Hepatocyte (in vitro differentiated cells): ENCODE data around the gene MTAP. TPM values are rescaled to one million over a fixed set of nuclear protein-coding genes. Genes with fewer than 3 reads are reported as not detected.

Experiments
- DNase-seq: peaks from one replicate; pipeline ENCODE4 v3.0.0-alpha.2; 2016; ENCODE audit warnings: low spot score
- H2AFZ ChIP-seq: fragments of 200-600 bp; sonication (generic); 2 replicates; pipeline ENCODE4 v1.6.0; 2016; ENCODE audit warnings: antibody characterized with exemption, mild to moderate bottlenecking
- H3K27ac ChIP-seq: fragments of 200-600 bp; sonication (generic); 2 replicates; pipeline ENCODE4 v1.5.1; 2016; ENCODE audit warnings: mild to moderate bottlenecking
- H3K27me3 ChIP-seq: fragments of 200-600 bp; sonication (generic); 2 replicates; pipeline ENCODE4 v1.6.1; 2016
- H3K36me3 ChIP-seq: fragments of 200-600 bp; sonication (generic); replicated peaks from 2 replicates; pipeline ENCODE4 v1.5.1; 2016; ENCODE audit warnings: low read depth; ENCODE audit not compliant: insufficient read depth
- H3K4me1 ChIP-seq: fragments of 200-600 bp; sonication (generic); 2 replicates; pipeline ENCODE4 v1.5.1; 2016; ENCODE audit warnings: mild to moderate bottlenecking, moderate library complexity; ENCODE audit not compliant: insufficient read depth
- H3K4me2 ChIP-seq: fragments of 200-600 bp; sonication (generic); 2 replicates; pipeline ENCODE4 v1.6.0; 2016
- H3K4me3 ChIP-seq: fragments of 200-600 bp; sonication (generic); 2 replicates; pipeline ENCODE4 v1.5.1; 2016; ENCODE audit warnings: mild to moderate bottlenecking
- H3K79me2 ChIP-seq: fragments of 200-600 bp; sonication (generic); 2 replicates; pipeline ENCODE4 v1.6.0; 2017; ENCODE audit warnings: mild to moderate bottlenecking
- H3K9me2 ChIP-seq: fragments of 200-600 bp; sonication (generic); replicated peaks from 2 replicates; pipeline ENCODE4 v1.6.0; 2017; ENCODE audit warnings: mild to moderate bottlenecking; ENCODE audit not compliant: insufficient read depth
- H3K9me3 ChIP-seq: fragments of 200-600 bp; sonication (generic); 2 replicates; pipeline ENCODE4 v1.5.1; 2016; ENCODE audit warnings: low read depth, mild to moderate bottlenecking
- H4K20me1 ChIP-seq: fragments of 200-600 bp; sonication (generic); 2 replicates; pipeline ENCODE4 v1.6.0; 2016; ENCODE audit warnings: mild to moderate bottlenecking; ENCODE audit not compliant: insufficient read depth, poor library complexity, severe bottlenecking
- EZH2 ChIP-seq: fragments of 200-600 bp; sonication (generic); IDR thresholded peaks from 2 replicates; pipeline ENCODE4 v1.6.1; 2016; ENCODE audit warnings: antibody characterized with exemption, mild to moderate bottlenecking, borderline replicate concordance
- EZH2phosphoT487 ChIP-seq: fragments of 200-600 bp; sonication (generic); IDR thresholded peaks from one replicate; pipeline ENCODE4 v1.6.1; 2018; ENCODE audit warnings: antibody characterized with exemption, mild to moderate bottlenecking, low read depth, moderate library complexity; ENCODE audit not compliant: unreplicated experiment, severe bottlenecking
- WGBS: methylation state at CpG from one replicate; pipeline ENCODE4 v1.1.6; 2016; ENCODE audit warnings: low lambda C conversion rate; ENCODE audit errors: missing lambda C conversion rate; 5-methylcytosine and 5-hydroxymethylcytosine counted together
- polyA plus RNA-seq: library from polyadenylated mRNA; unstranded; fragments of >200 nt; fragmentation: Nextera tagmentation; extraction: Ambion mirVana; gene quantifications from 2 replicates; pipeline ENCODE4 v1.2.1, GENCODE V29; 2016
- total RNA-seq: library from RNA; depleted of rRNA; stranded (reverse); fragments of >200 nt; gene quantifications from 2 replicates; pipeline ENCODE4 v1.2.3, GENCODE V29; 2014
- TF ChIP-seq, protein P1 (sequence below): fragments of 200-600 bp; sonication (generic); IDR thresholded peaks from 2 replicates; pipeline ENCODE4 v1.5.1; 2016; ENCODE audit warnings: antibody characterized with exemption, mild to moderate bottlenecking; ENCODE audit not compliant: poor library complexity

The MTAP gene
- total and polyA plus RNA-seq, 2 experiments from 2014 or later = 21.2 to 38.8 TPM

DNA sequence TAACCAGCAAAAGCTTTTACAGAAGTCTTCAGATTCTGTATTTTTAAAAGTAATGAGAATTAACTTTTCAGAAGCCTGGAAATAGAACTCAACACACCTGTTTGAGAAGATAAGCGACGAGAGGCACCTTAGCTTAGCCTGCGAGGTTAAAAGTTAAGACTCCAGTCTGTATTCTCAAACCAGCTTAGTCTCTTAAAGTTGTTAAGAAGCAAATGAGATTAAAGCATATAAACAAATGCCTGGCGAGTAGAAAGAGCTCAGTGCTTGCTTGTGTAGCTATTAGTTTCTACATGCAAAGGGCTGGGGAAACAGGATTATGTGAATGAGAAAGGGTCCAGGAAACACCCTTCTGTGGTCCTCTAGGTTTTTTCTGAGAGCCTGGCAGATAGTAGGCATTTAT is 51.7 kb downstream of the MTAP start:
- no peaks in the 10 kb centered on the region for H3K27me3 ChIP-seq
- H3K9me3 ChIP-seq = no peaks in the 10 kb centered on the region
- H3K27ac ChIP-seq = peak overlapping the region; percentile 90
- H2AFZ ChIP-seq = no peak overlapping the region
- 56% methylated on average over 4 of the region's 4 CpGs for WGBS
- H3K4me3 ChIP-seq = no peak overlapping the region
- TF ChIP-seq, protein P1, sequence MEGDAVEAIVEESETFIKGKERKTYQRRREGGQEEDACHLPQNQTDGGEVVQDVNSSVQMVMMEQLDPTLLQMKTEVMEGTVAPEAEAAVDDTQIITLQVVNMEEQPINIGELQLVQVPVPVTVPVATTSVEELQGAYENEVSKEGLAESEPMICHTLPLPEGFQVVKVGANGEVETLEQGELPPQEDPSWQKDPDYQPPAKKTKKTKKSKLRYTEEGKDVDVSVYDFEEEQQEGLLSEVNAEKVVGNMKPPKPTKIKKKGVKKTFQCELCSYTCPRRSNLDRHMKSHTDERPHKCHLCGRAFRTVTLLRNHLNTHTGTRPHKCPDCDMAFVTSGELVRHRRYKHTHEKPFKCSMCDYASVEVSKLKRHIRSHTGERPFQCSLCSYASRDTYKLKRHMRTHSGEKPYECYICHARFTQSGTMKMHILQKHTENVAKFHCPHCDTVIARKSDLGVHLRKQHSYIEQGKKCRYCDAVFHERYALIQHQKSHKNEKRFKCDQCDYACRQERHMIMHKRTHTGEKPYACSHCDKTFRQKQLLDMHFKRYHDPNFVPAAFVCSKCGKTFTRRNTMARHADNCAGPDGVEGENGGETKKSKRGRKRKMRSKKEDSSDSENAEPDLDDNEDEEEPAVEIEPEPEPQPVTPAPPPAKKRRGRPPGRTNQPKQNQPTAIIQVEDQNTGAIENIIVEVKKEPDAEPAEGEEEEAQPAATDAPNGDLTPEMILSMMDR = no peak
- no peak for TF ChIP-seq EZH2phosphoT487
- no peak for TF ChIP-seq EZH2
- no peaks in the 10 kb centered on the region for H3K9me2 ChIP-seq
- no peaks in the 10 kb centered on the region for H3K79me2 ChIP-seq
- DNase-seq = peak; percentile 11
- peak overlapping the region; percentile 57 for H3K4me2 ChIP-seq
- no peaks in the 10 kb centered on the region for H3K36me3 ChIP-seq
- H3K4me1 ChIP-seq = peaks cover 17% of the 10 kb centered on the region
- H4K20me1 ChIP-seq = no peaks in the 10 kb centered on the region

DNA sequence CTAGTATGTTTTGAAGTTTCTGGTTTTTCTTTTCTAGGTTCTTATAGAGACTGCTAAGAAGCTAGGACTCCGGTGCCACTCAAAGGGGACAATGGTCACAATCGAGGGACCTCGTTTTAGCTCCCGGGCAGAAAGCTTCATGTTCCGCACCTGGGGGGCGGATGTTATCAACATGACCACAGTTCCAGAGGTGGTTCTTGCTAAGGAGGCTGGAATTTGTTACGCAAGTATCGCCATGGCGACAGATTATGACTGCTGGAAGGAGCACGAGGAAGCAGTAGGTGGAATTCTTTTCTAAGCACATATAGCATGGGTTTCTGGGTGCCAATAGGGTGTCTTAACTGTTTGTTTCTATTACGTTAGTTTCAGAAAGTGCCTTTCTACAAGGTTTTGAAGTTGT is 52.2 kb downstream of the MTAP start:
- WGBS = 54% methylated on average over 11 of the region's 11 CpGs
- H3K4me2 ChIP-seq = peak overlapping the region; percentile 57
- no peak for TF ChIP-seq EZH2phosphoT487
- TF ChIP-seq, protein P1 = no peak
- no peak for TF ChIP-seq EZH2
- no peak overlapping the region for H3K4me3 ChIP-seq
- H3K9me3 ChIP-seq = no peaks in the 10 kb centered on the region
- no peaks in the 10 kb centered on the region for H3K27me3 ChIP-seq
- H3K4me1 ChIP-seq = peaks cover 17% of the 10 kb centered on the region
- no peaks in the 10 kb centered on the region for H3K9me2 ChIP-seq
- H4K20me1 ChIP-seq = no peaks in the 10 kb centered on the region
- peak overlapping the region; percentile 90 for H3K27ac ChIP-seq
- DNase-seq = peak; percentile 84
- H2AFZ ChIP-seq = no peak overlapping the region
- H3K79me2 ChIP-seq = no peaks in the 10 kb centered on the region
- no peaks in the 10 kb centered on the region for H3K36me3 ChIP-seq

DNA sequence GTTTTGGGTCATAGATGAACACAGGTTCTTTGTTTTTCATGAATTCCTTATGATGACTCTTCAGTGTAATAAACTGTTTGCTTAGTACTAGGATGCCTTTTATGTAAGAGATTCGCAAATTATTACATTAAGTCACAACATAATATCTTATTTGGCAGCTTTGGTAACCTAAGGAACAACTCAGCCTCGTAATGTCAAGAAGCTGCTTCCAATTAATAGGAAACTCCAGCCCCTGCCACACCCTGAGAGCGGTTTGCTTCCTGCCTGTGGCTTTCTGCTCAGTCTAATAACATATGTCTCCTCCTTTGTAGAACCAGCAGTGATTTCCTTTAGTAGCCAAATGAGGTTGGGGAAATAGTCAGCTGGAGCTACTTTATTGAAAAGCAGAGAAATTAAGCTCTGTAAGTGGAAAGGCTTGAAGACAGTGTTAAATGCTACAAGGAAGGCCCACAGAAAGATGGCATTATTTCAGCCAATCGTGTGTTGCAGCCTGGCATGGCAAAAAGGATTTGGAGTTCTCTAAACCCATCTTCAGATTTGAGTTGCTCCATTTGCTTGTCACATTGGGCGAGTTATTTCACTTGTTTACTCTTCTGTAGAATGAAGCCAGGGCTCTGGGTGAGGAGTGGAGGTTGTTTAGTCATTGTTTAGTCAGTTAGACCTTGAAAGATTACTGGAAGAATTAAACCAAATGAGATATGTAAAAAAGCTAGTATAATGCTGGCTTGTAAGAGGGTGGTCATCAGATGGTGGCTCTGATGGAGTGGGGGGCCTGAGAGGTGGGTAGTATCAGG is 54.1 kb downstream of the MTAP start:
- Histone ChIP-seq H3K4me3 (no peak overlapping the region), H4K20me1 (no peaks in the 10 kb centered on the region), H3K4me1 (peaks cover 17% of the 10 kb centered on the region), H3K79me2 (no peaks in the 10 kb centered on the region), H3K27ac (peak overlapping the region; percentile 90), H3K36me3 (no peaks in the 10 kb centered on the region), H2AFZ (no peak overlapping the region), H3K4me2 (no peak overlapping the region), H3K27me3 (no peaks in the 10 kb centered on the region), H3K9me3 (no peaks in the 10 kb centered on the region), H3K9me2 (no peaks in the 10 kb centered on the region)
- WGBS = 78% methylated on average over 5 of the region's 5 CpGs
- peak; percentile 13 for DNase-seq
- TF ChIP-seq, protein P1 = no peak
- TF ChIP-seq EZH2phosphoT487 (no peak), EZH2 (no peak)
